Endothelial cell (in vitro differentiated cells): ENCODE measurements around the gene TECPR2. TPM values are rescaled to one million over a fixed set of nuclear protein-coding genes. Genes with fewer than 3 reads are reported as not detected.

Experiments used
- DNase-seq: peaks from one replicate; pipeline ENCODE4 v3.0.0; 2021; ENCODE audit warnings: low spot score
- H3K27ac Mint-ChIP-seq: one replicate; pipeline ENCODE4 v1.8.0; 2021; ENCODE audit warnings: mixed read lengths, inconsistent platforms; ENCODE audit not compliant: unreplicated experiment
- H3K27me3 Mint-ChIP-seq: one replicate; pipeline ENCODE4 v1.8.0; 2021; ENCODE audit warnings: mild to moderate bottlenecking, moderate library complexity, mixed read lengths, inconsistent platforms; ENCODE audit not compliant: unreplicated experiment
- H3K36me3 Mint-ChIP-seq: one replicate; pipeline ENCODE4 v1.8.0; 2021; ENCODE audit warnings: mild to moderate bottlenecking, low read depth, mixed read lengths, inconsistent platforms; ENCODE audit not compliant: unreplicated experiment
- H3K4me1 Mint-ChIP-seq: one replicate; pipeline ENCODE4 v1.8.0; 2021; ENCODE audit warnings: mild to moderate bottlenecking, mixed read lengths, inconsistent platforms; ENCODE audit not compliant: unreplicated experiment
- H3K4me3 Mint-ChIP-seq: one replicate; pipeline ENCODE4 v1.8.0; 2021; ENCODE audit warnings: mild to moderate bottlenecking, mixed read lengths, inconsistent platforms; ENCODE audit not compliant: unreplicated experiment
- H3K9me3 Mint-ChIP-seq: one replicate; pipeline ENCODE4 v1.8.0; 2021; ENCODE audit warnings: mixed read lengths, inconsistent platforms; ENCODE audit not compliant: unreplicated experiment
- total RNA-seq: library from RNA; stranded (reverse); fragmentation: NEBNext Ultra II Directional; extraction: Animal tissue kit (Norgen Biotek cat#: 25700); gene quantifications from one replicate; pipeline ENCODE4 v1.2.1, GENCODE V29; 2021; ENCODE audit not compliant: unreplicated experiment
- TF ChIP-seq, protein P1 (sequence below): fragments of 200-600 bp; sonication (generic); IDR thresholded peaks from one replicate; pipeline ENCODE4 v1.5.0; 2021; ENCODE audit warnings: antibody characterized with exemption; ENCODE audit not compliant: unreplicated experiment

Gene TECPR2
- total RNA-seq, 1 donor from 2014 or later = 28.9 TPM

GRCh38 chr14:102524451-102525218, 161.9 kb downstream of the TECPR2 start:
- peak overlapping the region; percentile 85 for H3K4me3 Mint-ChIP-seq
- peak; percentile 100 for DNase-seq
- peak overlapping the region; percentile 45 for H3K27ac Mint-ChIP-seq
- no peaks in the 10 kb centered on the region for H3K36me3 Mint-ChIP-seq
- H3K9me3 Mint-ChIP-seq = no peaks in the 10 kb centered on the region
- peaks cover 9% of the 10 kb centered on the region for H3K27me3 Mint-ChIP-seq
- peaks cover 10% of the 10 kb centered on the region for H3K4me1 Mint-ChIP-seq
- TF ChIP-seq, protein P1, sequence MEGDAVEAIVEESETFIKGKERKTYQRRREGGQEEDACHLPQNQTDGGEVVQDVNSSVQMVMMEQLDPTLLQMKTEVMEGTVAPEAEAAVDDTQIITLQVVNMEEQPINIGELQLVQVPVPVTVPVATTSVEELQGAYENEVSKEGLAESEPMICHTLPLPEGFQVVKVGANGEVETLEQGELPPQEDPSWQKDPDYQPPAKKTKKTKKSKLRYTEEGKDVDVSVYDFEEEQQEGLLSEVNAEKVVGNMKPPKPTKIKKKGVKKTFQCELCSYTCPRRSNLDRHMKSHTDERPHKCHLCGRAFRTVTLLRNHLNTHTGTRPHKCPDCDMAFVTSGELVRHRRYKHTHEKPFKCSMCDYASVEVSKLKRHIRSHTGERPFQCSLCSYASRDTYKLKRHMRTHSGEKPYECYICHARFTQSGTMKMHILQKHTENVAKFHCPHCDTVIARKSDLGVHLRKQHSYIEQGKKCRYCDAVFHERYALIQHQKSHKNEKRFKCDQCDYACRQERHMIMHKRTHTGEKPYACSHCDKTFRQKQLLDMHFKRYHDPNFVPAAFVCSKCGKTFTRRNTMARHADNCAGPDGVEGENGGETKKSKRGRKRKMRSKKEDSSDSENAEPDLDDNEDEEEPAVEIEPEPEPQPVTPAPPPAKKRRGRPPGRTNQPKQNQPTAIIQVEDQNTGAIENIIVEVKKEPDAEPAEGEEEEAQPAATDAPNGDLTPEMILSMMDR = peak; percentile 98

DNA sequence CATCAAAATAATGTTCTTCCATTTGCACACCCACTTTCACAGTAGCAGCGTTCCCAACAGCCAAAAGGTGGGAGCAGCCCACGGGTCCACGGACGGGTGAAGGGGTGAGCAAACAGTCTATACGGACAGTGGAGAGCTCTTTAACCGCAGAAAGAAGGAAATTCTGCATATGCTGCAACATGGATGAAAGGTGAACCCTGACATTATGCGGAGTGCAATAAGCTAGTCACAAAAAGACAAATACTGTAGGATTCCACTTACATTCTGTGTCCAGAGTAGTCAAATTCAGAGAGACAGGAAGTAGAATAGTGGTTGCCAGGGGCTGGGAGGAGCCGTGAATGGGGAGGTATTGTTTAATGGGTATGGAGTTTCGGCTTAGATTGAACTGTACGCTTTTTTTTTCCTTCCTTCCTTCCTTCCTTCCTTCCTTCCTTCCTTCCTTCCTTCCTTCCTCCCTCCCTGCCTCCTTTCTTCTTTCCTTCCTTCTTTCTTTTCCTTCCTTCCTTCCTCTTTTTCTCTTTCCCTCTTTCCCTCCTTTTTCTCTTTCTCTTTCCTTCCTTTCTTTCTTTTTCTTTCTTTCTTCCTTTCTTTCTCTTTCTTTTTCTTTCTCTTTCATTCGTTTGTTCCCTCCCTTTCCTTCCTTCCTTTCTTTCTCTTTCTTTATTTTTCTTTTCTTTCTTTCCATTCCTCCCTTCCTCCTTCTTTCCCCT, 162.6 kb downstream of the TECPR2 start:
- peaks cover 12% of the 10 kb centered on the region for H3K4me1 Mint-ChIP-seq
- H3K4me3 Mint-ChIP-seq = peak overlapping the region; percentile 85
- no peak for DNase-seq
- no peaks in the 10 kb centered on the region for H3K9me3 Mint-ChIP-seq
- TF ChIP-seq, protein P1 = no peak
- peaks cover 9% of the 10 kb centered on the region for H3K27me3 Mint-ChIP-seq
- no peaks in the 10 kb centered on the region for H3K36me3 Mint-ChIP-seq
- H3K27ac Mint-ChIP-seq = peak overlapping the region; percentile 45

DNA sequence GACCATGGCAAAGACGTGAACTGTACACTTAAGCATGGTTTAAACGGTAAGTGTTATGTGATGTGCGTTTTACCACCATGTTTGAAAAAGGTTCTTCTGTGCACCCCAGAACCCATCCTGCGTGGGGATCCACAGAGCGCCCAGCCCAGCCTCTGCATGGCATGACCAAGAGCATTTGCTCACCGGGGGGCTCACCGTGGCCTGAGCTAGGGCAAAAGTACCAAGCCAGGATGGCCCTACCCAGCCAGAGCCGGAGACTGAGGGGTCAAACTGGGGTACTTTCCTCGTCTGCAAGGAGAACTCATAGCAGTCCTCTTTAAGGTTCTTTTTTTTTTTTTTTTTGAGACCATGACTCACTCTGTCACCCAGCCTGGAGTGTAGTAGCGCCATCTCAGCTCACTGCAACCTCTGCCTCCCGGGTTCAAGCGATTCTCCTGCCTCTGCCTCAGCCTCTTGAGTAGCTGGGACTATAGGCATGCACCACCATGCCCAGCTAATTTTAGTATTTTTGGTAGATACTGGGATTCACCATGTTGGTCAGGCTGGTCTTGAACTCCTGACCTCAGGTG, 163.3 kb downstream of the TECPR2 start:
- H3K4me1 Mint-ChIP-seq = peaks cover 16% of the 10 kb centered on the region
- H3K36me3 Mint-ChIP-seq = no peaks in the 10 kb centered on the region
- no peak for DNase-seq
- no peak overlapping the region for H3K4me3 Mint-ChIP-seq
- TF ChIP-seq, protein P1 = no peak
- no peaks in the 10 kb centered on the region for H3K9me3 Mint-ChIP-seq
- H3K27ac Mint-ChIP-seq = no peak overlapping the region
- peaks cover 10% of the 10 kb centered on the region for H3K27me3 Mint-ChIP-seq

GRCh38 chr14:102528431-102529170, 165.9 kb downstream of the TECPR2 start:
- H3K27me3 Mint-ChIP-seq = peaks cover 8% of the 10 kb centered on the region
- peak overlapping the region; percentile 61 for H3K27ac Mint-ChIP-seq
- no peak for DNase-seq
- peaks cover 14% of the 10 kb centered on the region for H3K4me1 Mint-ChIP-seq
- H3K9me3 Mint-ChIP-seq = no peaks in the 10 kb centered on the region
- H3K4me3 Mint-ChIP-seq = no peak overlapping the region
- H3K36me3 Mint-ChIP-seq = no peaks in the 10 kb centered on the region
- TF ChIP-seq, protein P1 = no peak
